GM18861 (cell line): ENCODE data around the gene ARG2.
A peak's percentile ranks its signal among the peaks of the same experiment; 100 is the strongest.

Experiments
- ATAC-seq: cut with Tn5 transposase; IDR thresholded peaks from one replicate; pipeline ENCODE4 v1.9.1; 2021; ENCODE audit not compliant: unreplicated experiment

ARG2 gene

DNA sequence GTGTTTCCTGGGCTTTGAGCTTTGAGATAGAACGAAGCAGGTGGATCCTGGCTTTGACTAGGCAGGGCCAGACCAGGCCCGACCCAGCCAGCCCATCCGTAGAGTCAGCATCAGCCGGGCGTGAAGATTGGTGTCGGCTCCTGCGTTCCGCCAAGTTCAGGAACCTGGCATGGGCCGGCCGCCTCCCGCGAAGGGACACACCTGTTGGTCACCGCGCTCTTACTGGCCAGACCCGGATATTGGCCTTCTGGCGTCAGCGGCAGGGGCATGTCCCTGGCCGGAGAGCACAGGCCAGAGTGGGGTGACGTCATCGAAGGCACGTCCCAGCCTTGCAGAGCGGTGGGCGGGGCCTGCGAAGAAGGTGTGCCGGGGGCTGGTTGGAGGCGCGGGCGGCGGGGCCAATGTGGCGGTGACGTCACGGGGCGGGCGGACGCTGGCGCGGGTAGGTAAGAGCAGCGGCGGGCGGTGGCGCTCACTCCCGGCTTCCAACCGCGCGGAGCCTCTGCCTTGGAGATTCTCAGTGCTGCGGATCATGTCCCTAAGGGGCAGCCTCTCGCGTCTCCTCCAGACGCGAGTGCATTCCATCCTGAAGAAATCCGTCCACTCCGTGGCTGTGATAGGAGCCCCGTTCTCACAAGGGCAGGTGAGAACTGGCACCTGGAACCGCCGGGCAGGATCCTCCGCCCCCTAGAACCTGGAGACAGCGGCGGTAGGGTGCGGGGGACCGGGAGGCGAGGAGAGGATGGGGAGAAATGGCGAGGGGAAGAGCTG, at the start of gene ARG2:
ARG2 (plus strand) TSS at position 475 of the 771 bp plus-strand sequence; CDS start at position 533, 58 bp downstream.
- ATAC-seq = peak; percentile 79

DNA sequence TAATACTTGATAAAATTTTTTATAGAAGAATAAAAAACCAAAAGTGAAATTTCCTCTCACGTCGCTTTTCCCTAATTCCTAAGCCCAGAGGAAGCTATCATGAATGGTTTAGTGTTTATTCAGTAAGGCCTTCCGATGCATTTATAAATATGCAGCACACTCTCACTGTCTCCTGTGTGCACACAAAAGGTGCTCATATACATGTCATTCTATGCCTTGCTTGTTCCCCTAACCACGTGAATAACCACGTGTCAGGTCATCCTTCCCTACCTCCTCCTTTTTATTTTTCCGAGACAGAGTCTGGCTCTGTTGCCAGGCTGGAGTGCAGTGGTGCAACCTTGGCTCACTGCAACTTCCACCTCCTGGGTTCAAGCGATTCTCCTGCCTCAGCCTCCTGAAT, 49.3 kb upstream of the ARG2 start:
- no peak for ATAC-seq

GRCh38 chr14:67571275-67571990, 48.3 kb upstream of the ARG2 start:
- no peak for ATAC-seq

DNA sequence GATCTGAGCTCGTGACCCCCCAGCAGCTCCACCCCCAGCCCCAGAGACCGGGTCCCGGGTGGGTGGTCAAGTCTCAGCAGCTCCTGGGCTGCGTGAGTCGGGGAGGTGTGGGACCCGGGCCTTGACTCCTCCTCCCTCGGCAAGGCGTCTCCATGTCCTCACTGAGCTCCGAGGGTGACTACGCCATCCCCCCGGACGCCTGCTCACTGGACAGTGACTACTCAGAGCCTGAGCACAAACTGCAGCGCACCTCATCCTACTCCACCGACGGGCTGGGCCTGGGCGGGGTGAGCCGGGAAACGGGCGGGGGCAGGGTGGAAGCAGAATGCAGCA, 47.8 kb upstream of the ARG2 start:
- ATAC-seq = no peak

- no peak for ATAC-seq
Observed at GRCh38 chr14:67572608-67573007, 47.1 kb upstream of the ARG2 start.

DNA sequence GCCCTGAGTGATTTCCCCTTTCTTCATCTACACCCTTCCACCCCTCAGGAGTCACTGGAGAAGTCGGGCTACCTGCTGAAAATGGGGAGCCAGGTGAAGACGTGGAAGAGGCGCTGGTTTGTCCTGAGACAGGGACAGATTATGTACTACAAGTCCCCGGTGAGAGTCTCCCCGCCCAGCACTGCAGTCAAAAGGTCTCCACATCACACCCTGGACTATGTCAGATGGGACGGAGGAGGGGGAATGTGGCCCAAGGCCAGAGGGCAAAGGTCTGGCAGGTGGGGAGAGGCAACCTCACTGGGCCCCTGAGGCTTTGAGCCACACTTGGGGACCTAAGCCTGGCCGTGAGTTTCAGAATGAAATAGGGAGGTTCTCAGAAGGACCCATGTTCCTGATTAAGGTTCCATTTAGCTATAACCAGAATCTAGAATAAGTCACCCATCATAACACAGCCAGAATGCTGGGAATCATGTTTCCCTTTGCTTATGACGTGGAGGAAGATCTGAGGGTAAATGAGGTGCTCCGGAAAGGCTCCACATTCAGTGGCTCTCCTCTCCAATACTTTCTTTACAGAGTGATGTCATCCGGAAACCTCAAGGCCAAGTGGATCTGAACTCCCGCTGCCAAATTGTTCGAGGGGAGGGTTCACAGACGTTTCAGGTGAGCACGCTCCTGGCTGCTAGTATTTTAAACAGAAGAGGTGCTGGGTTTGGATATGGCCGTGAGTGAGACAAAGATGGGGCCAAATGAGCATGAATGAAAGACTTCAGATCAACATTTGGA, 46.3 kb upstream of the ARG2 start:
- no peak for ATAC-seq

- no peak for ATAC-seq
Observed at GRCh38 chr14:67574156-67574555, 45.6 kb upstream of the ARG2 start.

DNA sequence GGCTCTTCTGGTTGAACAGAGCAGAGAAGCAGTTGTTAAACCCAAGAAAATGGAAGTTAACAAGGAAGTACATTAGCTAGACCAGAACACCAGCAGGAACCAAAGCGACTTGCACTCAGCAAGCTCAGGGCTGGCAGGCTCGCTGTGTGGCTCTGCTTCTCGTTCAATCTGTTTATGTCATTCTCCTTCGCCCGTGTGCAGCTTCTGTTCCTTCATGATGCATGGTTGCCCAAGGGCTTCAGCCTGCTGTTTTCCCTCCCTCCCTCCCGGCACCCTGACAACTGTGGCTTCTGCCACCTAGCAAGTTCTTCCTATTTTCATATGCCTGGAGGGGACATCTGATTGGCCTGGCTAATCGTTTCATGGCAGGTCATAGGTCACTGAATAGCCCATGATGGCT, 44.9 kb upstream of the ARG2 start:
- no peak for ATAC-seq

DNA sequence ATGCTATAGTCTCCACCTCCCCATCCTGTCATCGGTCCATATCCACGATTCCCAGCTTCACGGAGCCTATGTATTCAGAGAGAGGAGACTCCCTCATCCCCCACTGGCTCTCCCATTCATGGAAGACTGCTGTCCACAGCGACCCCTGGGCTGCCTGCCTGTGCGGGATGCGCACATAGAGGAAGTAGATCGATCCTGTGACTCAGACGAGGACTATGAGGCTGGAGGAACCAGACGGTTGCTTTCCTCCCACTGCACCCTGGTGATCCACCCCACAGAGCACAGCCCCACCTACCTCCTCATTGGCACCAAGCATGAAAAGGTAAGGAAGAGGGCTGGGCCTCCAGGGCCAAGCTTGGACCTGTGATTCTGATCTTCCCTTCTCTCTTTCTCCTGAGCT, 44.0 kb upstream of the ARG2 start:
- ATAC-seq = no peak

DNA sequence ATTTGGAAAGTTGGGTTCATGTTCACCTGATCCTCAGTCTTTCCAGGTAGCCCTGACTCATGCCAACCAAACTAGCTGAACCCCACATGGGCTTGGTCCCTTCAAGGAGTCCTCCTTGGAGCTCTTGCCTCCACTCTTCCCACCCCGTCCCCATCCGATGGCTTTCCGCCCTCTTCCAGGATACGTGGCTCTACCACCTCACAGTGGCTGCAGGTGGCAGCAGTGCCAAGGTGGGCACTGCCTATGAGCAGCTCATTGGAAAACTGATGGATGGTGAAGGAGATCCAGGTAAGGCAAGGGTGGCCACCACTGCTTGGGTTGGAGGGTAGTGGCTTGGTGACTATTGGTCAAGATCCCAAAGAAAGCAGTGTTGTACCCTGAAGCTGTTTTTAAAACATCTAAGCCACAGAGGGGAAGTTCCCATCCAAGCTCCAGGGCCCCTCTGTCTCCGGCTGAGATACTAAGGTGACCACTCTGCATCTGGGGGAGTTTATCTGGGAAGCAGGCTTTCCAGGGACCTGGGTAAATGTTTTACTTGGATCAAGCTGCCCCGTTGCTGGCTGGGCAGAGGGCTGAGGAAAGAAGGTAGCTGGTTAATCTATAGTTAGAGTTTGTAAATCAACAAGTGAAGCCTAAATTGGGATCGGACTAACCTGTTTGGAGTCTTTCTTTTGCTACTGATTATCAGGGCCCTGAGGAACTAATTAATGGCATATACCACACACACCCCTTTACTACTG, 43.3 kb upstream of the ARG2 start:
- ATAC-seq = no peak

DNA sequence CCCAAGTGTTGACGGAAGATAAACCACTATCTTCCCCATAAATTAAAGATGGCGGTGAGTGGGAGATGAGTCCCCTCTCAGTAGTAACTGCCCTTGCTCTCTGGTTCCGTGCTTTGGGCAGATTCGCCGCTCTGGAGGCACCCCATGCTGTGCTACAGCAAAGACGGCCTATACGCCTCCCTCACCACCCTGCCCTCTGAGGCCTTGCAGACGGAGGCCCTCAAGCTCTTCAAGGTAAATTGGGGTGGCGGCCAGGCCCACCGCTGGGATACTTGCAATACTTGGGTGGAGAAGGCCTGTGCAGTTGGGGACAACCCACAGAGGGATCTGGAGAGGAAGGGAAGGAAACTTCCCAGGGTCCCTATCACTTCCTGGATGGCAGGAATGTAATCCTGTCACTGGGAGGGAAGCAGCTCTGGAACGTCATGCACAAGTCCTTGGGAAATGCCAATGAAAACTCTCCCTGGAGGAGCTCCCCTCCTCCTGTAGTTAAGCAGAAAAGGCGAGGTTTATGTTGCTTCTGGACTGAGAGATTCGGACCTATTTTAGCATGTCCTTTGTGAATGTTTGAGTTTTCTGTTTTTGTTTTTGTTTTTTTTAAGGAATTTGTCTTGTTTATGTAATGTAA, 42.4 kb upstream of the ARG2 start:
- no peak for ATAC-seq

- ATAC-seq = no peak
Observed at GRCh38 chr14:67577909-67578749, 41.6 kb upstream of the ARG2 start.

DNA sequence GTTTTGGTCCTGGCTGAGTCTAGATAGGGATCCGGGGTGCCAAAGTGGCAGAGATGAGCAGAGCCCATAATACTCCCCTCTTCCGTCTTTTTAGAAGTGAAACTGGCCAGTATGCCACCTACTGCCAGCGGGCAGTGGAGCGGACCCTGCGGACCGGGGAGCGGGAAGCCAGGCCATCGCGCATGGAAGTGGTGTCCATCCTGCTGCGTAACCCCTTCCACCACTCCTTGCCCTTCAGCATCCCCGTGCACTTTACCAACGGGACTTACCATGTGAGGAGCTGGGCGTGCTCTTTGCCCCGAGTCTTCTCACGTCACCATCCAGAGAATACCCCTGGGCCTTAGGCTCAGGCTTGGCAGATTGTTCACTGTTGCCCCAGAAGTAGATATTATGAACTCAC, 40.7 kb upstream of the ARG2 start:
- ATAC-seq = no peak

DNA sequence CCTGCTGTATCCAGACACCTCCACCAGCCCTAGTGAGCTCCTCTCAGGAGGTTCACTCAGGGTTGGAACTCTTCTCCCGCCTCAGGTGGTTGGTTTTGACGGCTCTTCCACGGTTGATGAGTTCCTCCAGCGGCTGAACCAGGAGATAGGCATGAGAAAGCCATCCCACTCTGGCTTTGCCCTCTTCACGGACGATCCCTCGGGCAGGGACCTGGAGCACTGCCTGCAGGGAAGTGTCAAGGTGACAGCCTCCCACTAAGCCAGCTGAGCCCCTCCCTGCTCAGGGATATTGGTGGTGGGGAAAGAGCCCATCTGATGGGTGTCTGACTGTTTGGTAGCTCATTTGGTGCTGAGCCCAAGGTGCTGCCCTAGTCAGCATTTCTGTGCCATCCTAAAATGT, 40.1 kb upstream of the ARG2 start:
- no peak for ATAC-seq

GRCh38 chr14:67580336-67581171, 39.2 kb upstream of the ARG2 start:
- ATAC-seq = no peak

DNA sequence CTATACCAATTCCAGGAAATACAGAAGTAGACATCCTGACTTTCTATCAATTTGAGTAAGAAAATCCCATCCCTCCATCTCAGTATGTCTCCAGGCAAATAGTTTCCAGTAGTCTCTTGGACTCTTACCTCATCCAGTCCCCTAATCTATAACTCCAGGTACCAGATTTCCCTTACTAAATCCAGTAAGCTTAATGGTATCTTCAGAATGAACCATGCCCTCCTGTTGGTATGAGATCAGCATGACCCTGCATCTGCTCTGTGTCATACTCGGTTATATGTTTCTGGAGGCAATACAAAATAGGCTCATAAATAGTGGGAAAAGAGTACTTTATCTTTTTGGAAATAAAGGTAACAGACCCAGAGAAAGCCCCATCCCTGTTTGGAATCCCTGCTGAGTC, 38.1 kb upstream of the ARG2 start:
- no peak for ATAC-seq

- no peak for ATAC-seq
Observed at GRCh38 chr14:67582061-67582460, 37.7 kb upstream of the ARG2 start.

DNA sequence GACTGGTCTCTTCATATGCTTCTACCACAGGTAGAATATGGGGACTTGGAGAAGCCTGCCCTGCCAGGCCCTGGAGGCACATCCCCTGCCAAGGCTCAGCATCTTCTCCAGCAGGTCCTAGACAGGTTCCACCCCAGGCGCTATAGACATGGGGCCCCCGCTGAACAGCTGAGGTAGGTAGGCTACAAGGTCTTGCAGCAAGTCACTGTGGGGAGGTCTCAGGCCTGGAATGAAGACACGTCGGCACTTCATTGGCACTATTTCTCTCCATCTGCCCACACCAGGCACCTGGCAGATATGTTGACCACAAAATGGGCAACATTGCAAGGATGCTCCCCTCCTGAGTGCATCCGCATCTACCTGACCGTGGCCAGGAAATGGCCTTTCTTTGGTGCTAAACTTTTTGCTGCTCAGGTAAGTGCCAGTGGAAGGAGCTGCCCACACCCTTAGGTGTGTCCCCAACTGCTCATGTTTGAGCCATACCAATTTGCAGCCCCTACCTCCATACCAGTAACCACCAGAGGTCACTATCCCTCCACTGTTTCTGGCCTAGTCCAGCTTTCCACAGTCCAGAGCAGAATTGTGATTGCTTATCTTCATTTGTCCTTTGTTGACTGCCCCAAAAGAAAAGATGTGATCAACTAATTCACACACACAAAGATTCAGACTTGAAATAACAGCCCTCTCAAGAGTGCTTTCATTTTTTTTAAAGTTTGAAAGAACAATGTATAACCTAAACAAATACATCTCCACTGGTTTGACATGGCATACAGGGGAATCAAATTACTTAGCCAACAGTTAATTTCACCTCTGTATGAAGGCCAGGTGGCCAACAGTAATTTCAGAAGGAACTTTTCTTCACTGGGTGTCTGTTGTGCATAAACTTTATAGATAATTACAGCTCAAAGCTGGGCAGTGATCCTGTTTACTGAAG, 35.7 kb upstream of the ARG2 start:
- no peak for ATAC-seq
